T-helper 1 cell treated with Interleukin-12 subunit alpha and Interleukin-12 subunit beta and Interleukin-4 antibody, amounts not matched to agents 30 ng/mL and 1 ng/mL, for 36 hours (primary cell): ENCODE measurements around the gene BICD1. TPM values are rescaled to one million over a fixed set of nuclear protein-coding genes. Genes with fewer than 3 reads are reported as not detected.

Source experiments
- intact Hi-C: fragments of 100-400 bp; cut with micrococcal nuclease; formaldehyde crosslinking; loops from one replicate; pipeline ENCODE4 v1.15.1; 2024
- total RNA-seq: library from RNA; stranded (reverse); gene quantifications from 2 replicates; pipeline ENCODE4 v1.2.3, GENCODE V29; 2022

BICD1 gene
- total RNA-seq, 1 donor from 2014 or later: 20.8 TPM

DNA sequence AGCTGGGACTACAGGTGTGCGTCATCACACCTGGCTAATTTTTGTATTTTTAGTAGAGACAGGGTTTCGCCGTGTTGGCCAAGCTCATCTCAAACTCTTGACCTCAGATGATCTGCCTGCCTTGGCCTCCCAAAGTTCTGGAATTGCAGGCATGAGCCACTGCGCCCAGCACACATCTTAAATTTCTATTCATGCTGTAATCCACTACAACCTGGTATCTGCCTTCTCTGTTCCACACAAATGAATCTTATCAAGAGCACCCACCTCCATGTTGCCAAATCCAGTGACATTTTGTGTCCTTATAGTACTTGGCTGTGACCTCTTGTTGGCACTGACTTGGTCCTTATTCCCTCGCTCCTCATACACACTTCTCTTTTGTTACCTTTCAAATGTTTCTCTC is 5.8 kb upstream of the BICD1 start:
- intact Hi-C loops: loop anchor here (10.0 kb wide), 2 partner anchors 416 to 776 kb away; partner anchors contain the start of gene SINHCAF

DNA sequence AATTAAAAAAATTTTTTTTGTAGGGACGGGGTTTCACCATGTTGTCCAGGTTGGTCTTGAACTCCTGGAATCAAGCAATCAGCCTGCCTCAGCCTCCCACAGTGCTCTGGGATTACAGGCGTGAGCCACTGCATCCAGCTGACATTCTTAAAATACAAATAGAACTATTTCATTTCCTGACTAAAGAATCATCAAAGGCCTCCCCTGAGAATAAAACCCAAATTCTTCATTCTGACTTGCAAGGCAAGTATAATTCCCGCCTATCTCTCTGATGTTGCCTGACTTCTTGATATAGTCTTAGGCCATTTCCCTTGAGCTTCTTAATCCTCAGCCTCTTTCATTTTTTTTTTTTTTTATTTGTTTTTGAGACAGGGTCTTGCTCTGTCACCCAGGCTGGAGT is 4.4 kb upstream of the BICD1 start:
- intact Hi-C loops: loop anchor here (10.0 kb wide), 2 partner anchors 417 to 777 kb away; partner anchors contain the start of gene SINHCAF

DNA sequence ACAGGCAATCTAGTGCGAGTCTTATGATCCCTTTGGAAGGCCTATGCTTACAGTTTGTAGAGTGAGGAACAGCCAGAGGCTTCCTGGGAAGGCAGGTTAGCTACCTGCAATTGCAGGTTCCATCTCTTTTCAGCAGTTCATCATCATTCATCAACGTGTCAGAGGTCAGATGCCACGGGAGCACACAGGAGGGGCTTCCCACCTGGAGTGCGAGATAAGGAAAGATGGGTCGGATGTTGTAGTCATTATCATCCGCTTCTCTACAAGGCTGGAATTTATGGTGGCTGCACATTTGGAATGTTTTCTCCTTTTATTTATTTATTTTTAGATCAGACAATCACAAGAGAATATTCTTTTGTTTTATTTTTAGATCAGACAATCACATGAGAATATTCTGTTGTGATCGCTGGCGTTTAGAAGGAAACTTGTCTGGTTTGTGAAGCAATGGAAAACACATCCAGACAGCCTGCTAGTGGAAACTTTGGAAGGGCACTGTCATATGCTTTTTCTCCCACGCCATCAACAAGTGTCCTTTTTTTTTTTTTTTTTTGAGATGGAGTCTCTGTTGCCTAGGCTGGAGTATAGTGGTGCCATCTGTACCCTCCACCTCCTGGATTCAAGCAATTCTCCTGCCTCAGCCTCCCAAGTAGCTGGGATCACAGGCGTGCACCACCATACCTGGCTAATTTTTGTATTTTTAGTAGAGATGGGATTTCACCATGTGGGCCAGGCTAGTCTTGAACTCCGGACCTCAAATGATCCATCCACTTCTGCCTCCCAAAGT is 1.9 kb upstream of the BICD1 start:
- intact Hi-C loops: loop anchor here (10.0 kb wide), 2 partner anchors 420 to 780 kb away; partner anchors contain the start of gene SINHCAF

DNA sequence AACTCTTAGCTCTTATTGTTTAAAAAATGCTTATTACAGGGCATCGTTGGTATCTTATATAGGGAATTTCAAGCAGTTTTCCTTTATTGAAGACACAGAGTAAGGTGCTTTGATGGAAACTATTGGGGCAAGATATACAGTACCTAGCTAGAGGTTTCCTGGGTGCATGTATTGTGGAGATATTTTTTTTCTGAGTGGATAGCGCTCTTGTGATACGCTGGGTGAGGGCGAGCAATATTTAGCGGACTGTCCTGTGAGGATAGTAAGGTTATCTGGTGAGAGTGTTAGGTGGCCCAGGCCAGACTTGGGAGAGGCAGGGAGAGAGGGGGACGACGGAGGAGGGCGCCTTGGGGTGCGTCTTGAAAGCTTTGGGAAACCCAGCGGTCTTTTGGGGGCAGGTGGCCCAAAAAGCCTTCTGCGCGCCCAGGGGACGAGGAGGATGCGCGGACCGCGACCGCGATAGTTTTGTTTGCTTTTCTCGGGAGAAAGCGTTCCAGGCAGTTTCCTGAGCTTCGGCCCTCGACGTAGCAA is 596 bp upstream of the BICD1 start:
- intact Hi-C loops: loop anchor here (1.0 to 10.0 kb wide), 4 partner anchors 46 to 781 kb away; partner anchors contain the start of gene SINHCAF

DNA sequence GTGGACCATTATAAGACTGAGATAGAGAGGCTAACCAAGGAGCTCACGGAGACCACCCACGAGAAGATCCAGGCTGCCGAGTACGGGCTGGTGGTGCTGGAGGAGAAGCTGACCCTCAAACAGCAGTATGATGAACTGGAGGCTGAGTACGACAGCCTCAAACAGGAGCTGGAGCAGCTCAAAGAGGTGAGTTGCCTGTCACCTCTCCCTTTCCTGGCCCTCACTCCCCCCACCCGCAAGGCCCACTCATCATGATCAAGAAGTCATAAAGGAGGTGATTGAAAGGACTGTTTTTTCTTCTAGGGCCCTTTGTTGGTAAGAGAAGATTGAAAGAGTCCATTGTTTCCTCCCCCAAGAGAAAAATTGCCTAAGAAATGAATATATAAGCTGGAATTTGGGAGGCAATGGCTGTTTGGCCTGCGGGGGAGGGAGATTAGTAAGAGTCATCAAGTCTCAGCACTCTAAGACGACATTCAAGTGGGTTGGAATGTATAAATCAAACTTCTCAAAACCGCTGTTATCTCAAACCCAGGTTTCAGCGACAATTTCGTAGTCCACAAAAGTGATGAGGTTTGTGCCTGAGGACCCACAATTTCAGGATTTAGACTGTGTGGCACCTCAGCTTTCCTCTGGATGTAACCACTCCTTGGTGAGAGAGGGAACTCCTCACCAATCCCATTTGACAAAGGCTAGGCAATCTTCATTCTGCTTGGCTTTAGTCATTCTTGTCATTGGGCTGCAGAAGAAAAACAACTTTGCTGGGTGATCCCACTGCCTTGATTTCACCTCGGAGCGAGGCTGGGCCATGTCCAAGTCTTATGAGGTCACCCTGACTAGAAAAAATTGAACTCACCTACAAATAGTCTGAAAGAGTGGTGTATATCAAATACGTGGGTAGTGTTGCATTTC is 966 bp downstream of the BICD1 start:
- intact Hi-C loops: loop anchor here (1.0 to 10.0 kb wide), 5 partner anchors 27 to 783 kb away; partner anchors contain the start of genes ETFBKMT and SINHCAF

DNA sequence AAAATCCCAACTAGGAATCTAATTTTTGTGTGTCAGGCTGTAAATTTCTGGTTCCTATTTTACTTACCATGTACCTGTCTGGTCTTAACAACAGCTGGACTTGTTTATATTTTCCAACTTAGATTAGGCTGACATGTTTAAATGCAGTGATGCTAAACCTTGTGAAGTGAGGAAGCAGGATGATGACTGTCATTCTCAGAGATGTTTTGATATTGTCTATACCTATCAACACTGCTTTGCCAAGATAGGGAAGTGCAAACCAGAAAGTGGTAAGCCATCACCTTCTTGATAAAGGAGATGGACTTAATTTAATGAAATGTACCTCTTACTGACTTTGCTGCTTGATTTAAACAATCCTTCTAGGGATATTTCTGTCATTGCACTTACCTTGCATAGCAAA is 2.1 kb downstream of the BICD1 start:
- intact Hi-C loops: loop anchor here (2.0 to 10.0 kb wide), 3 partner anchors 26 to 784 kb away; partner anchors contain the start of gene SINHCAF

DNA sequence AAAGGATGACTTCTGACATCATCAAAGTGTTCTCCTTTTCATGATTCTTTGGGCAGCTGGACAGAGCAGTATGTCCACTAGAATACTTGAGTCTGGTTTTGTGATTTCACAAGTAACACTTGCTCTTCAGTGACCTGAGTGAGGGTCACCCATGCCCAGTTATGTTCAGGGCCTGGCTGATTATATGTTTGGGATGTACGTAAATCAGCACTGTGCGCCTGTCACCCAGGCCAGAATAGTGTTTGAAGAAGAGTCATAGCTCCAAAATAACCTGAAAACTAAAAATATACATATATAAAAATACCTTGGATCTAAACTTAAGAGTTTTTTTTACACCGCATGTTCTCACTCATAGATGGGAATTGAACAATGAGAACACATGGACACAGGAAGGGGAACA is 3.8 kb downstream of the BICD1 start:
- intact Hi-C loops: no loop called here

DNA sequence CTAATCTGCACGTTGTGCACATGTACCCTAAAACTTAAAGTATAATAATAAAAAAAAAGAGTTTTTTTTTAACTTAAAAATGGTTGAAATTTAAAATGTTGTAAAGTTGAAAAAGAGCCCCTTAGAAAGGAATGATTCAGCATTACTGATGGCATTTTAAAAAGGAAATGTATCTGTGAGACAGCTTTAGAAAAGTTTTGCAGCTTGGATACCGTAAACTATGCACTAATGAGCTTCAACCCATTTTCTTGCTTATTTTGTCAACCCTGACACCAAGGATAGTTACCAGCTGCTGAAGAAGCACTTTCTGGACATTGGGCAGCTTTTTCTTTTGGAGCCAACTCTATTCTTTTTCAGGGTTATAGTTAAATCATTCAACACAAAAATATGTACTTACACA is 4.3 kb downstream of the BICD1 start:
- intact Hi-C loops: no loop called here

DNA sequence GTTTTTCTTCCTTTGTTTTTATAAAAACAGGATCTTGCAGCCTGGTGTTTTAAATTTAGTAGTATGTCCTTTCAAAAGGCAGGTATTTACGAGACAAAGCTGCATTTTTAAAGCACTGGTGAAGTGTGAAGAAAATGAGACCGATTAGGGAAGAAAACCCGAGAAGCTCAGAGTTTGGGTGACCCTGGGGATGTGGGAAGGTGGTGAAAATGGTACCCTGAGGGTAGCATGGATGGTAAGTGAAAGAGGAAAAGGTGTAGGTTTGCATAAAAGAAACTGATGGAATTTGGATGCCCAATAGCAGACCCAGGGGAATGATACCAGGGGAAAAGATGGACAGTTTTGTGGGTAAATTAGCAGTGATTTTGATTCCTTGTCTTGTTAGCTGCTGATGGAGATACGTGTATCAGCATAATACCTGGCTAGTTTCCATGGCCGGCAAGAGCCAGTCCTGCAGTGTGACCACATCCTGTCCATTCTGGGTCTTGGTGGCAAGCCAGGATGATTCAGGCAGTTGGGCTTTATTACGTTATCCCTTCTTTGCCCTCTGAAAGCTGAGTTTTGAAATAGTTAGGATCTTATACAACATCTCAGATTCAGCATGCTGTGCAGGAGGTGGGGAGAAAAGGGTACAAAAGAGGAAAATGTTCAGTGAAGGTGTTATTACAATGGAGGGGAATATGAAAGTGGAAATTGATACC is 8.9 kb downstream of the BICD1 start:
- intact Hi-C loops: no loop called here

DNA sequence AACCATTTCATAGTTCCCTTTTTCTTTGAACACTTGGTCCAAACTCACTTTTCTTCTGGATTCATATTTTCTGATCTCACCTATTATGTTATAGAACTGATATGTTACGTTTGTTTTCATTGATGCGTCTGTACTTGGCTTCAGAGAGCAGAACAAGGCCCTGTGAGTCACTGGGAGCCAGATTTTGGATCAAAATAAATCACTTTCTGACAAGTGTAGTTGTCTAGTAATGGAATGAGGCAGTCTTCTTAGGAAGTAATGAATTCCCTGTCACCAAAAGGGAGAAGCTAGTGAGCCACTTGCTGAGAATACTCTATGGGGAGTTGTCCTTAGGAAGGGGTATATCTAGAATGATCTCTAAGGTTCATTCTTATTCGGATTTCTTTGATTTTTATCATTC is 10.2 kb downstream of the BICD1 start:
- intact Hi-C loops: no loop called here

DNA sequence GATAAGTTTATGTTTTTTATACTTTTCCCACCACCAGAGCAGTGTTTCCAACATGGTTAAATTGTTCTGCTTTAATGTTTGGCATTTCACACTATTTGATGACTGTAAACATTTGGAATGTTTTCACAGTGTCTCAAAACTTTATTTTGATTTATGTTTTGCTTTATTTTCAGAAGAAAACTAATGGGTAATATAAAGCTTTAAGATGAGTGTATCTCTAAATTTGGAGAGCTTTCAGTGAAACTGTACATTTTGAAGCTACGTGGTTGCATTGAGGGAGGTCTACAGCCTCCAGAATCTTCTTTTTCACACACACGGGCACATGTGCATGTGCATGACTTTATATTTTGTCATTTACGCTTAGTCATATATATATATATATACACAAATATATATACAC is 10.7 kb downstream of the BICD1 start:
- intact Hi-C loops: no loop called here

DNA sequence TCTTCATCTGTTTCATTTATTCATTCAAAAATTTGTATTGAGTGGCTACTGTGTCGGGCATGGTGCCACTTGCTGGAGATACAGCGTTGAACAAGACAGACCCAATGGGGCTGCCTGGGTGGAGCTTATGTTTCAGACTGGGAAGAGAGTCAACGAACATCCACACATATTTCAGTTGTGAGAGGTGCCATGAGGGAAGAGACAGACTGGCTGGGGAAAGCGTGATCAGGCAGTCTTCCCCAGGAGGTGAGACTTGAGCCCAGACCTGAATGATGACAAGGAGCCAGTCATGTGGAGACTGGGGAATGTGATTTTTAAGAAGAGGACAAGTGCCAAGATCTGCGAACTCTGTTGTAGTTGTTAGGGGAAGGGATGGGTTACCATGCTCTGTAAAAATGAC is 12.2 kb downstream of the BICD1 start:
- intact Hi-C loops: no loop called here

DNA sequence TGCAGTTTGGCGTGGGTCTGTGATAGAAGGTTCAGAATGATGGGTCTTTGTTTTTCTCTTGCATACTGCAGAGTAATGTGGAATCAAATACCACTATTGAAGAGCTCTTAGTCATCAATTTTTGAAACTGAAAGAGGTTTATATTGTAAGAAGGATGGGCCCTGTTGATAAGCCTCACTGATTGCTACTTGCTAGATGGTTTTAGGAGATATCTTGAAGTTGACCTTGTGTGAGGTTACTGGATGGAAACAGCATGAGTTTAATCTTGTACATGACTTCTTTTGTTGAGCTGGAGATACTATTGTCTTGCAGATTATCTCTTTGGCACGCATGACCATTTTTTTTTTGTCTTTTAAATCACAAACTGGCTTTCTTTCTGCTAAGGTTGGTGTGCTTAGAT is 13.8 kb downstream of the BICD1 start:
- intact Hi-C loops: no loop called here

DNA sequence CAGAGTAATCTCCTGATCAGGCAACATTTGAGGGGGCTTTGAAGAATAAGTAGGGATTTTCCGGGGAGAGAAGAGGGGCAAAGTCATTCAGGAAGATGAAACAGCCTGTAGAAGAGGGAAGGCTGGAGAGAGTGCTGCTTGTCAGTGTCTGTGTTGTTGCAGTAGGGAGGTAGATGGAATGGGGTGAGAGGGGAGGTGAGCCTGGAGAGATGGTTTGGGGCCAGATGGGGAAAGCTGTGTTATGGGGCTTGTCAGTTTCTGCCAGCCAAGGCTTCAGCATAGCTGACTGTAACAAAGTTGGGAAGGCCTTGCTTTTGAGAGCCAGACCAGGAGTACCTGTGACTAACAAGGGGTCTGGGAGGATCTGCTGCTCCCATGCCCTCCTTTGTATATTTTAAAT is 18.0 kb downstream of the BICD1 start:
- intact Hi-C loops: no loop called here

DNA sequence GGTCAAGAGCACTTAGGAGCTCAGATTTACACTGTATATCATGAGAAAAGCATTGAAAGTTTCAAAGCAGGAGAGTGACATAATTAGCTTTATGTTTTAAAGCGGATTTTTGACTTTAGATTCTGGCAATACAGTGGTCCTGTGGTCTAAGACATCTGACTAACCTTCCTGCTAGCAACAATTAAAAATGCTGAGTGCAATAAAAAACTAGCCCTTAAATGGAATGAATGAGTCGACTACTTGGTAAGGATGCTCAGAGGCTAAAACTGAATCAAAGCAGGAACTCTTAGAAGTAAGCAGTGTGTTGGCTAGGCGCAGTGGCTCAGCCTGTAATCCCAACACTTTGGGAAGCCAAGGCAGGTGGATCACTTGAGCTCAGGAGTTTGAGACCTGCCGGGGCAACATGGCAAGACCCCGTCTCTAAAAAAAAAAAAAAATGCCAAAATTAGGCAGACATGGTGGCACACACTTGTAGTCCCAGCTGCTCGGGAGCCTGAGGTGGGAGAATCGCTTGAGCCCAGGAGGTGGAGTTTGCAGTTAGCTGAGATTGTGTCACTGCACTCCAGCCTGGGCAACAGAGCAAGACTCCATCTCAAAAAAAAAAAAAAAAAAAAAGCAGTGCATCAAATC is 18.9 kb downstream of the BICD1 start:
- intact Hi-C loops: no loop called here

DNA sequence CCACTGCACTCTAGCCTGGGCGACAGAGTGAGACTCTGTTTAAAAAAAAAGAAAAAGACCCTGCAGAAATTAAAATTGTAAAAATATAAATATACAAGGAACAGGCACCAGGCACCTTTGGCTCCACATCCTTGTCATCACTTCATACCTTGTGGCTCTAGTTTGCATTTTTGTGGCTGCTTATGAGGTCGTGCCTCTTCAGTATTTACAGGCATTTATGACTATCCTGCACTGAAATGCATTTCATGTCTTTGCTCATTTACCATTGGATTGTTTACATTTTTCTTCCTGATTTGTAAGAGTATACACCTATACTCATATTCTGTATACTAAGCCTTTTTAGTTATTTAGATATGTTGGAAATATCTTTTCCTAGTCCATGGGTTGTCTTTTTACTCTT is 20.1 kb downstream of the BICD1 start:
- intact Hi-C loops: no loop called here

DNA sequence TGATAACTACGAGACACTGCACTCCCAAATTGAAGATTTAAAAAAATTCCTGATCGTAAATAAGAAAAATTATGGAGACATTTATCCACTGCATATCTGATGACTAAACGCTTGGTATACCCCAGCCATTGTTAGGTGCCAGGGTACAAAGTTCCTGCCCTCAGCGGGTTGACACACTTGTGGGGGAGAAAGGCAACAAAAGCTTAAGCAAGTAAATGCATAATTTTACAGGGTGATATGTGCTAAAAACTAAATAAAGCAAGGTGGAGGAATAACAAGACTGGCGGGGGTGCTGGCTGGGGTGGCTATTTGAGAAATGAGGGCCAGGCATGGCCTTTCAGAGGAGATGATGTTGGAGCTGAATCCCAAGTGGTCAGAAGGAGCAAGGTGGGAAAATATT is 25.0 kb downstream of the BICD1 start:
- intact Hi-C loops: loop anchor here (5.0 kb wide), 1 partner anchor 1891 kb away; the partner anchor contains the start of gene ALG10

DNA sequence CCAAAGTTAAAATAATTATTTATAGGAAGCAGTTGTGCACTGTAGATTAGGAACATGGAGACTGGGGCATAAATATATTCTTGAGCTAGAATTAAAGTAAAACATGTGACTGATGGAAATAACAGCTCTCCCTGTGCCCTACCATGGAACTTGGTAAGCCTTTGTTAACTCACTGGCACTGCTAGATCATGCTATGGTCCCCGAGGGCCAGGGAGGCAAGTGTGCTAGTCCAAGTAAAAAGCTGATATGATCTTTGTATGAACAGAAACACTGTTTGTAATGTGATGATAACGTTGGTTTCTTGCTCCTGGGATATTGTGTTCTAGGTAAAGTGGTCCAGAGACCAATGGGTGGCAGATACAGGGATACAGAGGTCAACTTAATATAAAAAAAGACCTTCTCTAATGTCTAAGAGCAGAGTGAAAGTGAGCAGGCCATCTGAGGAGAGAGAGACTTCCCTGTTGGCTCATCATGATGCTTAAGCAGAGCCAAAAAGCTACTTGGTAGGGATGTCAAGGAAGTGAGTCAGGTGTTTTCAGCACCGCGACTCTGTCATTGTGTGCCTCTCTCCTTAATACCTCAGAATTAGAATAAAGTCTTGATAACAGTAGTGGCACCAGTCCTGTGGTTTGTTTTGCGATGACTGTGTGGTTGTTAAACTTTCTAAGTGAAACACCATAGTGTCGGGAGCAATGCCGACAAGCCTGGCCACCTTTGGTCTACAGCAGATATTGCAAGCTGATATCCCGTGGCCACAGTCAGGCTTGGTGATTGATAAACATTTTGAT is 27.6 kb downstream of the BICD1 start:
- intact Hi-C loops: loop anchor here (2.0 to 5.0 kb wide), 3 partner anchors 25 to 1888 kb away; partner anchors contain the start of genes ALG10 and RESF1

DNA sequence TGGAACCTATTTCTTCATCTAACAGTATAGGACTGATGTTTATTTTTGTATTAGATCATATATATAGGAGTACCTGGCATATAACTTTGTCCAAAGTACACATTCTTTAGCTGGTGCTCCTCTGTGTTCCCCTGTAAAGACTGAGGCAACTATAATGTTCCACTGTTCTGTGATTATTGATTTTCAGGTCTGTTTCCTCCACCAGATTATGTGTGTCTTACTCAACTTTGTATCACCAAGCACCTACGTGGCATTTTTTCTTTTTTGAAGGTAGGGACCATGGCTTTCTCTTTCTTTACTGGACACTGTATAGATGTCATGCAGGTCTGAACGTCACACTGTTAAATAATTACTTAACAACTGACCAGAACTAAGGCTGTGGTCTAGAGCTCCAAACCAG is 29.3 kb downstream of the BICD1 start:
- intact Hi-C loops: loop anchor here (1.0 to 5.0 kb wide), 5 partner anchors 27 to 1379 kb away; partner anchors contain the start of gene RESF1
